GM12878 (cell line): ENCODE results near the gene GLRX5.
A peak's percentile ranks its signal among the peaks of the same experiment; 100 is the strongest.

Source experiments
- CTCF ChIP-seq, 3 experiments: IDR thresholded peaks in 2 of 3; conservative IDR thresholded peaks in 1 of 3; 2 replicates each; pipeline ENCODE4 v1.5.1; 2011; ENCODE audit warnings: low read depth in 3 of 3, low read length in 3 of 3, mild to moderate bottlenecking in 3 of 3, control low read depth in 2 of 3, moderate library complexity in 2 of 3, inconsistent platforms in 1 of 3, mixed read lengths in 1 of 3; ENCODE audit not compliant: control insufficient read depth in 2 of 3, insufficient read depth in 1 of 3; ENCODE audit errors: extremely low read depth in 1 of 3
- GABPA ChIP-seq: IDR thresholded peaks from 2 replicates; pipeline ENCODE4 v1.6.1; 2014; ENCODE audit warnings: antibody characterized with exemption, low read depth, mild to moderate bottlenecking, inconsistent platforms

- TF ChIP-seq GABPA: peak; percentile 97
- no peak for TF ChIP-seq CTCF (IDR thresholded peaks at IDR 0.05 in 2 of 3, conservative IDR thresholded peaks at IDR 0.05 in 1 of 3; ENCODE audit: control insufficient read depth in 2 of 3, extremely low read depth in 1 of 3, insufficient read depth in 1 of 3, low read depth in 3 of 3, low read length in 3 of 3)
Measured at GRCh38 chr14:95534299-95535225, at the start of gene GLRX5.
